HG02798 (cell line): ENCODE results near the gene MORN1.
"Not testable (repeated sequence)": the region's sequence is repeated elsewhere in the genome, so short reads cannot be mapped to it uniquely, and the experiment has no call there.

Experiments used
- ATAC-seq: cut with Tn5 transposase; IDR thresholded peaks from one replicate; pipeline ENCODE4 v1.9.1; 2021; ENCODE audit warnings: mild to moderate bottlenecking; ENCODE audit not compliant: unreplicated experiment, poor library complexity

Gene MORN1

DNA sequence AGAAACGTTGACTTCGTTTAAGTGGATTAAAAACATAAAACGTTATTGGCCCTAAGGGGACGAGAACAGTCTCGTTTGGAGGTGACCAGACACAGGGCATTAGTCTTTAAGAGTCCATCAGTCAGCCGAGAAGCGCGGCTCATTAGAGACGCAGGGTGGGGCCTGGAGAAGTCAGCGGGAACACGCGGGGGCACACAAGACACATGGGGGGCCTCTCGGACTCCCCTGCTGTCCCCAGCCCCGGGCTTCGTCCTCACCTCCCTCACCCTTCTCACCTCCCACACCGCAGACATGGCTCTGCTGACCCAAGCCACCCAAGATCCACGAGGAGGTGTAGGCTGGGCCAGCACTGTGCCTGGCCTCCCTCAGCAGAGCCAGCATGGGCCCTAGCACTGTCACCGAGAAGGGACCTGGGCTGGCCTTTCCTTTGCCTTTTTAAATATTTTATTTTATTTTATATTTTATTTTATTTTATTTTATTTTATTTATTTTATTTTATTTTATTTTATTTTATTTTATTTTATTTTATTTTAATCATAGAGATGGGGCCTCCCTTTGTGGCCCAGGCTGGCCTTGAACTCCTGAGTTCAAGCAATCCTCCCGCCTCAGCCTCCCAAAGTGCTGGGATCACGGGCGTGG, 48.9 kb downstream of the MORN1 start:
- ATAC-seq, result no peak

DNA sequence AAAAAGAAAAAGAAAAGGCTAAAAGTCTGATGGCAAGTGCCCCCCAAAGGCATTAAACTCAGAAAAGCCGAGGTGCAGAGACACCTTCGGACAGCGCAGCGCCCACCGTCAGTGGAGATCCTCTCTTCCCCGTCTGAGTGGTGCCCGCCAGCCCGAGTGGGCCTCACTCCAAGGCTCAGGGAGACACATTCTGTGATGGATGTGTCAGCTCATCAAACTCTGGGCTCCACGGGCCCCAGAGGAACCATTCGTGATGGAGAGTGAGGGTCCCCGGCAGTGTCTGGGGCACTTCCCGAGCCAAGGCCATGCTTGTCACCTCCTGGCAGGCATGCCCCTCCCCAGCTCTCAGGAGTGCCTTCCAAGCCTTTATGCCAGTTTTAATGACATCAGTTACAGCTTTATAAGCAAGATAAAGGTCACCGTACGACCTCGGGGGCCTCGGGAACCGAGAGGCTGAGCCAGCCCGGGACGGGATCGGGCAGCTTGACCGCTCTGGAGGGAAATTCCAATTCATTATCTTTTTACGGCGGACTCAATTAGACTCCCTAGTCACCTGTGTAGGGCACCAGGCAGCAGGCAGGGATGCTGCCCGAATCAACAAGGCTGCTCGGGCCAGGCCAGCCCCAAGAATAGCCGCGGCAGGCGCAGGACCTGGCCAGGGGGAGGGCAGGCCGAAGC, 49.5 kb downstream of the MORN1 start:
- ATAC-seq, result no peak

DNA sequence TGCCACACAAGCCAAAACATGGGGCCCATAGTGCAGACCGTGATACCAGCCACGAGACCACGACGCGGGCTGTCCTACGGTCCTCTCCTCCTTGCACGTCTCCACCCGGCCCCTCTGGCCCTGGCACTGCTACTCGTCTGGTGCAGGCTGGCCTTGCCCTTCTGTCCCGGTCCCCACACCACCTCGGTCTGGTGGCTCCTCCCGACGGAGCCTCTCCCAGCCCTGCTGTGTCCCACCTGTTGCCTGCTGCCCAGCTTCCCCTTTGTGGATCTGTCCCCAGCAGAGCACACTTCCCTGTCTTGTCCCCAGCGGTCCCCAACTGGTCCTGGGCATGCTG, 50.5 kb downstream of the MORN1 start:
- no peak for ATAC-seq

DNA sequence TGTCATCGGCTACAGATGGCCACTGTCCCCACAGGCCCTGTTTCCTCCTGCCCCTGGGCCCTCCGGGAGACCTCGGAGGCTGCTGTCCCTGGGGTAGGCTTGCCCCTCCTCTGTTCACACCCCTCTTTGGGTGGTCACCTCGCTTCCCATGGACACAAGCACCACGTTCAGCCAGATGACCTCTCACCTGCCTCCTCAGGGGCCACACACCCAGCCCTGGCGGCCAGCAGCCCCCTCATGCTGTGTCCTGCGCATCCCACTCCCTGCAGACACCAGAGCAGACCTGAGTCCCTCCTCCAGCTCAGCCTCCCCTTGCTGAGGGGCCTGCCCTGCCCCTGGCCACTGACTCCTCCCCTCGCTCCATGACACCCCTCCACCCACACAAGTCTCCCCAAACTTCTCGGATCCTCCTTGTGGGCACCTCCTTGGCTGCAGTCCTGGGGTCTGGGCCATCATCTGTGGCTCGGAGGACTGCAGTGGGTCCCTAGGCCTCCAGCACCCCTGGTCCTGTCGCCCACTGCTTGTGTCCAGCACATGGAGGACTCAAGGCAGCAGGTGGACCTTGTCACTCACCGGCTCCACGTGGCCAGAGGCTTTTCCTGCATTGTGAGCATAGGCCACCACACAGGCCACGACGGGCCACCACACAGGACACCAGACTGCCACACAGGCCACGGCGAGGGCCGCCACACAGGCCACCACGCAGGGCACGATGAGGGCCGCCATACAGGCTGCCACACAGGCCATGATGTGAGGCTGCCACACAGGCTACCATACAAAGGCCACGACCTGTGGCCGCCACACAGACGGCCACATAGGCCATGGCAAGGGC, 51.1 kb downstream of the MORN1 start:
- ATAC-seq, result no peak

GRCh38 chr1:2339206-2340085, 51.9 kb downstream of the MORN1 start:
- ATAC-seq, result no peak

DNA sequence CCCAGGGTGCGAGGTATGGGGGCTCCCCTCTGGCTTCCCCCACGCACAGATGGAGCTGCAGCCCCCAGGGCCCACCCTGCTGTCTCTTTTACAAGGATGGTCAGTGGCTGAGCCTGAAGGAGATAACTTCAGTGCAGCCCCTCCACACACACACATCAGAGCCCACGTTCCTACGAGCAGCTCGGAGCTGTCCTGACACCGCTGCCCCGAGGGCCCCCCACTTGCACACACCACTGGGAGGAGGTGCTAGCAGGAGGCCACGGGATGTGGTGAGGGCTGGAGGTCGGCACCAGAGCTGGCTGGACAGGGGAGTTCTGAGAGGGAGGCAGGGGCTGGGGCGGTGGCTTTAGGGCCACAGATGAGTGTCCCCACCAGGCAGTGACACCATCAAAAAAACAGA, 53.9 kb downstream of the MORN1 start:
- no peak for ATAC-seq

GRCh38 chr1:2337081-2337480, 54.3 kb downstream of the MORN1 start:
- ATAC-seq, result no peak

DNA sequence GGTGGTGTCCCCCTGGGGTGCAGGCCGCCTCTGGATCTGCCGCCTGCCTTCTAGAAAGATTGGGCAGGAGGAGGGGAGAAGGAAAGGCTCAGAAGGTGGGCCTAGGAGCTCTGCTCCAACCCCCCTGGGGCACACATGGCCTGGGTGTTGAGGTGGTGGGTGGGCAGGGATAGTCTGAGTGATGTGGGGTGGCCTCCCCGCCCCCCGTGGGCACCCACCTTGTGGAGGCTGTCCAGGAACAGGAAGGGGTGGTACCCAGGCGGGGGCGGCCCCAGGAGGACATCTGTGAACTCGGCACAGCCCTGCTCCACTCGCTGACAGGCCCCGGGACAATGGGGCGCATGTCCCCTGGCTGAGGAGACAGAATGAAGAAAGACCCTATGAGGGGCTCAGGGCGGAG, 54.9 kb downstream of the MORN1 start:
- ATAC-seq, result no peak

DNA sequence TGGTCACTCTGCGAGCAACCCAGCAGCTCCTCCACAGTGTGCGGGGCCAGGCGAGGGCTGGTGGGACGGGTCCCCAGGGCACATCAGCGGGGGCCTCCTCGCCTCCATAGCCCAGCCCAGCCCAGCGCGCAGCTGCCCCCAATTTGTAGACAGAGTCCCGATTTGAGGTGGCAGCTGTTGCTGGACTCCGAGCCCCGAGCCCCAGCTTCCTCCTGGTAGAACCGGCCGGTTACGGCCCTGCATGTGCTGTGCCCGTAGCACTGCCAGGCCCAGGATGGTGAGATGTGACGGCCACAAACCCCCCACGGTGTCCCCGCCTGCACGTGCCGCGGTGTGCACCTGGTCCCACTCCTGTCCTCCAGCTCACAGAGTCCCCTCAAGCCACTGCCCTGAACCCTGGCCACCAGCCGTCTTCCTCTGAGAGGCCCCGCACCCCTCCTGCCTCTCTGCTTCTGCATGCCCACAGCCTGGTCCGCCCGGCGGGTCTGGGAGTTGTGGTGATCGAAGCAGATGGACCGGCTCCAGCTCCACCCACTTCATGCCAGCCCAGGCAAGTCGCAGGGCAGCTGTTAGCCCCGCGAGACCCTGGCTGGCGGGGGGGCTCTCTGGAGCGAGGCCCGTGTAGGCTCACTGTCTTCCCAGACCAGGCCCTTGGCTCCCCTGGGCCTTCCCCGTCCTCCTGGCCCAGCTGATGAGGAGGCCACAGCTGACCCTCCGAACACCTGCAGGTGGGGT, 55.5 kb downstream of the MORN1 start:
- ATAC-seq, result no peak

GRCh38 chr1:2334883-2335534, 56.3 kb downstream of the MORN1 start:
- ATAC-seq, result no peak

- ATAC-seq, result no peak
Measured at GRCh38 chr1:2334366-2334765, 57.0 kb downstream of the MORN1 start.

DNA sequence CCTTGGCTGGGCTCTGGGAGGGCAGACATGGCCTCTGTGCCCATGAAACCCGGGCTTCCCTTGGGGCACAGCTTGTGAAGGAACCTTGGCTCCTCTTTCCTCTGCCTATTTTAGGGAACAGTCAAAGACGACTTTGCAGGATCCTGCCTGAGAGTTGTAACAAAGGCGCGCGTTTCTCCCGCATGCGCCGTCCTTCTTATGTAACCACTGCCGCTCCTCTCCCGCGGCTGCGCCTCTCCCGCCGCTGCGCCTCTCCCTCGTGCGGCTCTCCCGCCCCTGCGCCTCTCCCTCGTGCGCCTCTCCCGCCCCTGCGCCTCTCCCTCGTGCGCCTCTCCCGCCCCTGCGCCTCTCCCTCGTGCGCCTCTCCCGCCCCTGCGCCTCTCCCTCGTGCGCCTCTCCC, 59.8 kb downstream of the MORN1 start:
- not testable (repeated sequence) for ATAC-seq

DNA sequence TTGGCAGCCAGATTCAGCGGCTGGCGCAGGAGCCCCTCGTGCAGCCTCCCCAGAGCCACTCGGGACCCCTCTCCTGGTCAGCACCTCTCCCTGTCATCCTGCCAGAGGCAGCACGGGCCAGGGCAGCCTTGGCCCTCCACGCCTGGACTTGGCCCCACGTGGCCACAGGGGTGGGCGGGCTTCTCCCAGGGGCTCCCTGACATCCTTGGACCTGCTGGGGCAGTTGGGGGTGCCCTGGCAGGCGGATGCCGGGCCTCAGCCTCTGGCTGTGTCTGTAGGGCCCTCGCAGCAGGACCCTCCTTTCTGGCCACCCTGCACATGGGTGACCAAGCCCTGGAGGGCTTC, 60.2 kb downstream of the MORN1 start:
- ATAC-seq, result no peak

GRCh38 chr1:2330519-2331199, 60.7 kb downstream of the MORN1 start:
- no peak for ATAC-seq

GRCh38 chr1:2330035-2330434, 61.3 kb downstream of the MORN1 start:
- ATAC-seq, result no peak

GRCh38 chr1:2328676-2329455, 62.5 kb downstream of the MORN1 start:
- no peak for ATAC-seq

GRCh38 chr1:2327841-2328240, 63.5 kb downstream of the MORN1 start:
- no peak for ATAC-seq

GRCh38 chr1:2327162-2327561, 64.2 kb downstream of the MORN1 start:
- not testable (repeated sequence) for ATAC-seq
